ENCODE results near the gene ATP13A5.

ATP13A5 gene

GRCh38 chr3:193228206-193228605 is 150.3 kb downstream of the ATP13A5 start:
- TF ChIP-seq EZH2phosphoT487 (IDR thresholded peaks at IDR 0.05; ENCODE audit: low read depth): no peak
- TF ChIP-seq, protein P1, sequence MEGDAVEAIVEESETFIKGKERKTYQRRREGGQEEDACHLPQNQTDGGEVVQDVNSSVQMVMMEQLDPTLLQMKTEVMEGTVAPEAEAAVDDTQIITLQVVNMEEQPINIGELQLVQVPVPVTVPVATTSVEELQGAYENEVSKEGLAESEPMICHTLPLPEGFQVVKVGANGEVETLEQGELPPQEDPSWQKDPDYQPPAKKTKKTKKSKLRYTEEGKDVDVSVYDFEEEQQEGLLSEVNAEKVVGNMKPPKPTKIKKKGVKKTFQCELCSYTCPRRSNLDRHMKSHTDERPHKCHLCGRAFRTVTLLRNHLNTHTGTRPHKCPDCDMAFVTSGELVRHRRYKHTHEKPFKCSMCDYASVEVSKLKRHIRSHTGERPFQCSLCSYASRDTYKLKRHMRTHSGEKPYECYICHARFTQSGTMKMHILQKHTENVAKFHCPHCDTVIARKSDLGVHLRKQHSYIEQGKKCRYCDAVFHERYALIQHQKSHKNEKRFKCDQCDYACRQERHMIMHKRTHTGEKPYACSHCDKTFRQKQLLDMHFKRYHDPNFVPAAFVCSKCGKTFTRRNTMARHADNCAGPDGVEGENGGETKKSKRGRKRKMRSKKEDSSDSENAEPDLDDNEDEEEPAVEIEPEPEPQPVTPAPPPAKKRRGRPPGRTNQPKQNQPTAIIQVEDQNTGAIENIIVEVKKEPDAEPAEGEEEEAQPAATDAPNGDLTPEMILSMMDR (IDR thresholded peaks at IDR 0.05; ENCODE audit: low read depth, low read length): no peak
- no peak overlapping the region for H3K4me3 ChIP-seq (ENCODE audit: low read length)
- H3K27ac ChIP-seq (ENCODE audit: low read length): no peak overlapping the region
- no peaks in the 10 kb centered on the region for H3K4me1 ChIP-seq (ENCODE audit: low read length)
- no peaks in the 10 kb centered on the region for H4K20me1 ChIP-seq (ENCODE audit: insufficient read depth, low read length)
- H3K79me2 ChIP-seq (ENCODE audit: low read length): no peaks in the 10 kb centered on the region
- H2AFZ ChIP-seq (ENCODE audit: low read depth, low read length): no peak overlapping the region
- no peaks in the 10 kb centered on the region for H3K27me3 ChIP-seq (ENCODE audit: low read depth, low read length)
- H3K36me3 ChIP-seq (replicated peaks; ENCODE audit: low read depth, low read length): no peaks in the 10 kb centered on the region
- H3K9me3 ChIP-seq (ENCODE audit: insufficient read depth, low read length): no peaks in the 10 kb centered on the region
- no peak overlapping the region for H3K9ac ChIP-seq (ENCODE audit: low read length)
- H3K4me2 ChIP-seq (ENCODE audit: low read length): no peak overlapping the region

- Histone ChIP-seq H3K9ac (ENCODE audit: low read length) (no peak overlapping the region), H3K79me2 (ENCODE audit: low read length) (no peaks in the 10 kb centered on the region), H3K27me3 (ENCODE audit: low read depth, low read length) (no peaks in the 10 kb centered on the region), H3K36me3 (replicated peaks; ENCODE audit: low read depth, low read length) (no peaks in the 10 kb centered on the region), H3K9me3 (ENCODE audit: insufficient read depth, low read length) (no peaks in the 10 kb centered on the region), H3K27ac (ENCODE audit: low read length) (no peak overlapping the region), H2AFZ (ENCODE audit: low read depth, low read length) (no peak overlapping the region), H4K20me1 (ENCODE audit: insufficient read depth, low read length) (no peaks in the 10 kb centered on the region), H3K4me2 (ENCODE audit: low read length) (no peak overlapping the region), H3K4me1 (ENCODE audit: low read length) (peaks cover 13% of the 10 kb centered on the region), H3K4me3 (ENCODE audit: low read length) (no peak overlapping the region)
- TF ChIP-seq, protein P1 (IDR thresholded peaks at IDR 0.05; ENCODE audit: low read depth, low read length): no peak
- no peak for TF ChIP-seq EZH2phosphoT487 (IDR thresholded peaks at IDR 0.05; ENCODE audit: low read depth)
These were observed 153.0 kb downstream of the ATP13A5 start for GRCh38 chr3:193225302-193226125.
